SU-DHL-6 (cell line): ENCODE measurements around the gene CBLN3.

Experiments used
- H2AFZ ChIP-seq: fragments of 200-600 bp; sonication (generic); 2 replicates; pipeline ENCODE4 v1.6.1; 2014; ENCODE audit warnings: low read depth, mild to moderate bottlenecking, moderate library complexity, mixed read lengths, antibody characterized with exemption, low read length; ENCODE audit not compliant: severe bottlenecking
- H3F3A ChIP-seq: fragments of 200-600 bp; shearing (Covaris generic); 2 replicates; pipeline ENCODE4 v1.6.0; 2016; ENCODE audit warnings: antibody characterized with exemption, mild to moderate bottlenecking; ENCODE audit not compliant: insufficient read depth
- H3K27ac ChIP-seq: fragments of 200-600 bp; sonication (generic); 2 replicates; pipeline ENCODE4 v1.5.1; 2016; ENCODE audit warnings: low read depth, mild to moderate bottlenecking, low read length, moderate library complexity, mixed read lengths
- H3K27me3 ChIP-seq: fragments of 200-600 bp; sonication (generic), shearing (Covaris generic); 2 replicates; pipeline ENCODE4 v1.6.0; 2014; ENCODE audit warnings: mild to moderate bottlenecking, low read length
- H3K36me3 ChIP-seq: fragments of 200-600 bp; sonication (generic); 2 replicates; pipeline ENCODE4 v1.6.1; 2014; ENCODE audit warnings: mild to moderate bottlenecking, low read length, mixed read lengths
- H3K4me2 ChIP-seq: fragments of 300-600, 200-600 bp; shearing (Covaris generic), sonication (generic); 2 replicates; pipeline ENCODE4 v1.6.0; 2014; ENCODE audit warnings: low read length, low read depth, mild to moderate bottlenecking; ENCODE audit not compliant: poor library complexity, severe bottlenecking
- H3K4me3 ChIP-seq: fragments of 200-600 bp; sonication (generic); 2 replicates; pipeline ENCODE4 v1.5.1; 2014; ENCODE audit warnings: antibody characterized with exemption, low read length, mild to moderate bottlenecking, mixed read lengths; ENCODE audit not compliant: insufficient read depth, poor library complexity, severe bottlenecking
- H3K79me2 ChIP-seq: fragments of 200-600 bp; sonication (generic); 2 replicates; pipeline ENCODE4 v1.6.1; 2014; ENCODE audit warnings: mild to moderate bottlenecking, low read length, moderate library complexity; ENCODE audit not compliant: insufficient read depth
- H3K9ac ChIP-seq: fragments of 200-600 bp; sonication (generic); 2 replicates; pipeline ENCODE4 v1.7.0; 2014; ENCODE audit warnings: mild to moderate bottlenecking, low read length
- H3K9me2 ChIP-seq: fragments of 200-600 bp; sonication (generic); replicated peaks from 2 replicates; pipeline ENCODE4 v1.6.1; 2014; ENCODE audit warnings: low read length; ENCODE audit not compliant: insufficient read depth
- H3K9me3 ChIP-seq: fragments of 200-600 bp; sonication (generic); 2 replicates; pipeline ENCODE4 v1.6.1; 2014; ENCODE audit warnings: low read length, mixed read lengths; ENCODE audit not compliant: insufficient read depth
- H4K20me1 ChIP-seq: fragments of 200-600 bp; sonication (generic); 2 replicates; pipeline ENCODE4 v1.6.1; 2014; ENCODE audit warnings: low read depth, mild to moderate bottlenecking, antibody characterized with exemption, low read length, moderate library complexity, mixed read lengths
- EZH2phosphoT487 ChIP-seq: fragments of 200-600 bp; sonication (generic), shearing (Covaris generic); conservative IDR thresholded peaks from 2 replicates; pipeline ENCODE4 v1.6.1; 2018; ENCODE audit warnings: mild to moderate bottlenecking, antibody characterized with exemption, low read length, moderate library complexity, mixed read lengths
- TF ChIP-seq, protein P1 (sequence below): fragments of 200-600 bp; sonication (generic); IDR thresholded peaks from one replicate; pipeline ENCODE4 v1.5.1; 2017; ENCODE audit warnings: antibody characterized with exemption, mild to moderate bottlenecking, low read length, moderate library complexity; ENCODE audit not compliant: insufficient read depth, poor library complexity, severe bottlenecking

The CBLN3 gene

DNA sequence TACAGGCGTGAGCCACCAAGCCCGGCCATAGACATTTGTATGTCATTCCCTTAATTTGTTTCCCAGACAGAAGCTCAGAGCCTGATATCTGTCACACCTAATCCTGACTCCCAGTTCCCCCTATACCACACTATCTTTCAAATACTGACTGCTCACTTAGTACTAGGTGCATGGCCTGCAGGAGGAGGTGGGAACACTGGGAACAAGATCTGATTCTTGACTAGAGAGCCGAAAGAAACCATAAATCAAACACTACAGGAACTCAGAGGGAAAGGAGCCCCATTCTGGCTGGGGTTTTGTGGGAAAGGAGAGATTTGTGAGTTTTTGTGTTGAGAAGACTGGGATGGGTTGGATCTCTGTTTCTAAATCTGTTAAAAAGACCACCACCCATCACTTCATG lies 5.2 kb upstream of the CBLN3 start:
- no peak overlapping the region for H3K27ac ChIP-seq
- TF ChIP-seq, protein P1, sequence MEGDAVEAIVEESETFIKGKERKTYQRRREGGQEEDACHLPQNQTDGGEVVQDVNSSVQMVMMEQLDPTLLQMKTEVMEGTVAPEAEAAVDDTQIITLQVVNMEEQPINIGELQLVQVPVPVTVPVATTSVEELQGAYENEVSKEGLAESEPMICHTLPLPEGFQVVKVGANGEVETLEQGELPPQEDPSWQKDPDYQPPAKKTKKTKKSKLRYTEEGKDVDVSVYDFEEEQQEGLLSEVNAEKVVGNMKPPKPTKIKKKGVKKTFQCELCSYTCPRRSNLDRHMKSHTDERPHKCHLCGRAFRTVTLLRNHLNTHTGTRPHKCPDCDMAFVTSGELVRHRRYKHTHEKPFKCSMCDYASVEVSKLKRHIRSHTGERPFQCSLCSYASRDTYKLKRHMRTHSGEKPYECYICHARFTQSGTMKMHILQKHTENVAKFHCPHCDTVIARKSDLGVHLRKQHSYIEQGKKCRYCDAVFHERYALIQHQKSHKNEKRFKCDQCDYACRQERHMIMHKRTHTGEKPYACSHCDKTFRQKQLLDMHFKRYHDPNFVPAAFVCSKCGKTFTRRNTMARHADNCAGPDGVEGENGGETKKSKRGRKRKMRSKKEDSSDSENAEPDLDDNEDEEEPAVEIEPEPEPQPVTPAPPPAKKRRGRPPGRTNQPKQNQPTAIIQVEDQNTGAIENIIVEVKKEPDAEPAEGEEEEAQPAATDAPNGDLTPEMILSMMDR: no peak
- TF ChIP-seq EZH2phosphoT487: no peak
- no peaks in the 10 kb centered on the region for H4K20me1 ChIP-seq
- H3K36me3 ChIP-seq: no peaks in the 10 kb centered on the region
- no peaks in the 10 kb centered on the region for H3K27me3 ChIP-seq
- H2AFZ ChIP-seq: no peak overlapping the region
- H3K79me2 ChIP-seq: no peaks in the 10 kb centered on the region
- no peak overlapping the region for H3K4me3 ChIP-seq
- no peak overlapping the region for H3K9ac ChIP-seq
- no peaks in the 10 kb centered on the region for H3K9me2 ChIP-seq
- H3F3A ChIP-seq: peaks cover 6% of the 10 kb centered on the region; the same call in 1 of the 2 replicates
- H3K4me2 ChIP-seq: no peak overlapping the region
- H3K9me3 ChIP-seq: no peaks in the 10 kb centered on the region

DNA sequence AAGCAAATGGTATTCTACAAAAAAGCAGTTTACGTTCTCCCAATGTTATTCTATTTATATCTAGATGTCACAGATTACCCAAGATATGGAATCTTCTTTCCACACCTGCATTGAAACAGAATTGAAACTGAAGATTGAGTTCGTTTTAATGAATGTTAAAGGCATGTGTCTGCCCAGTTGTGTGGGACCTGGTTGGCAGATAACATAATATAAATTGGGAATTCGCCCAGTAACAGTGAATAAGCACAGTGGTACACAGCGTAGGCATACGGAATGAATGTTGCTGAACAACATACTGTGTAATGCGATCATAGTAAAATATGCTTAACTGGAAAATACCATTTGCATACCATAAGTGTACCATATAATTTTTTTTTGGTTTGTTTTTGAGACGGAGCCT lies 4.6 kb upstream of the CBLN3 start:
- H3K9me2 ChIP-seq: no peaks in the 10 kb centered on the region
- H3K36me3 ChIP-seq: no peaks in the 10 kb centered on the region
- peaks cover 6% of the 10 kb centered on the region; the same call in 1 of the 2 replicates for H3F3A ChIP-seq
- no peak overlapping the region for H2AFZ ChIP-seq
- H3K4me2 ChIP-seq: no peak overlapping the region
- H3K79me2 ChIP-seq: no peaks in the 10 kb centered on the region
- no peak overlapping the region for H3K4me3 ChIP-seq
- H3K27ac ChIP-seq: no peak overlapping the region
- H3K9ac ChIP-seq: no peak overlapping the region
- H4K20me1 ChIP-seq: no peaks in the 10 kb centered on the region
- H3K27me3 ChIP-seq: no peaks in the 10 kb centered on the region
- no peaks in the 10 kb centered on the region for H3K9me3 ChIP-seq
- TF ChIP-seq, protein P1: no peak
- no peak for TF ChIP-seq EZH2phosphoT487

DNA sequence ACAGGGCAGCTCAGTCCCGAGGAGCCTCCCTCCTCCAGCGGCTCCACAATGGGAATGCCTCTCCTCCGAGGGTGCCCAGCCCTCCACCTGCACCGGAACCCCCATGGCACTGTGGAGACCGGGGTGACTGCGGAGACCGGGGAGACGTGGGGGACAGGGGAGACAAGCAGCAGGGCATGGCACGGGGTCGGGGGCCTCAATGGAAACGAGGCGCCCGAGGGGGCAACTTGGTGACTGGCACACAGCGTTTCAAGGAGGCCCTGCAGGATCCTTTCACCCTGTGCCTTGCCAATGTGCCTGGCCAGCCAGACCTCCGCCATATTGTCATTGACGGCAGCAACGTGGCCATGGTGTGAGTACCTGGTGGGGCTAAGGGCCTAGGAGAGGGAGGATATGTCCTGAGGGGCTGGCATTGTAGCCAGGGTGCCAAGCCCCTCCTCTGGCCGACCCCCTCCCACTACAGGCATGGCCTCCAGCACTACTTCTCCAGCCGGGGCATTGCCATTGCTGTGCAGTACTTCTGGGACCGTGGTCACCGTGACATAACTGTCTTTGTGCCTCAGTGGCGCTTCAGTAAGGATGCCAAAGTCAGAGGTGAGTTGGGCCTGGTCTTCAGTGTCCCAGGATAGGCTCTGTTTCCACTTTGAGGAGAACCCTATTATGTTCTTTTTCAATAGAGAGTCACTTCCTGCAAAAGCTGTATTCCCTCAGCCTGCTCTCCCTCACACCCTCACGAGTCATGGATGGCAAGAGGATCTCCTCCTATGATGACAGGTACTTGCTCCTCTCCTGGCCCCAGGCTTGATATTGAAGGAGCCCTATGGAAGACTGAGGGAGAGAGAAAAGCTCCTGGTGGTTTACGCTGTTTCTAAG lies 3.0 kb upstream of the CBLN3 start:
- Histone ChIP-seq H4K20me1 (no peaks in the 10 kb centered on the region), H3F3A (peaks cover 6% of the 10 kb centered on the region; the same call in 1 of the 2 replicates), H3K9ac (no peak overlapping the region), H3K79me2 (no peaks in the 10 kb centered on the region), H3K4me2 (no peak overlapping the region), H3K4me3 (no peak overlapping the region), H3K27ac (no peak overlapping the region), H3K9me3 (no peaks in the 10 kb centered on the region), H3K27me3 (no peaks in the 10 kb centered on the region), H2AFZ (no peak overlapping the region), H3K36me3 (no peaks in the 10 kb centered on the region), H3K9me2 (no peaks in the 10 kb centered on the region)
- TF ChIP-seq, protein P1: no peak
- no peak for TF ChIP-seq EZH2phosphoT487
